Endothelial cell of umbilical vein (primary cell): ENCODE measurements around the gene CENPN. TPM values are rescaled to one million over a fixed set of nuclear protein-coding genes. Genes with fewer than 3 reads are reported as not detected.

ENCODE experiments used
- BruUV-seq: library from RNA; stranded (reverse); fragments of 400-500 nt; replicated peaks from 2 replicates; lab custom pipeline; 2021; lab: Mats Ljungman, UMichigan
- CTCF ChIA-PET: fragments of 300-600, 350-600 bp; sonication (Branson Sonifier 250); formaldehyde crosslinking; loops from one replicate; lab custom pipeline; 2021; ENCODE audit warnings: antibody characterized with exemption, inconsistent platforms; lab: Charles Lee
- POLR2A ChIA-PET: fragments of 300-600, 350-600 bp; sonication (Branson Sonifier 250); formaldehyde crosslinking; loops from one replicate; lab custom pipeline; 2021; ENCODE audit warnings: antibody characterized with exemption, inconsistent platforms; lab: Charles Lee
- DNase-seq: peaks from one replicate; pipeline ENCODE4 v3.0.0-alpha.2; 2011; ENCODE audit warnings: low read depth, low spot score
- FAIRE-seq: peaks from 2 replicates; lab custom pipeline; 2011; peaks lifted over from hg19 to GRCh38; lab: Jason Lieb, UNC
- H2AFZ ChIP-seq: 2 replicates; pipeline ENCODE4 v1.6.0; 2012; ENCODE audit warnings: low read depth, low read length, control low read depth, inconsistent platforms
- H3K27ac ChIP-seq: 2 replicates; pipeline ENCODE4 v1.5.1; 2011; ENCODE audit warnings: low read depth, mild to moderate bottlenecking, control low read depth, low read length, moderate library complexity; ENCODE audit not compliant: insufficient read depth
- H3K27me3 ChIP-seq, 2 experiments: 2 replicates each; pipeline versions ENCODE4 v1.6.0 to v1.6.1; 2011; ENCODE audit warnings: low read length in 2 of 2, mixed read lengths in 1 of 2; ENCODE audit not compliant: control insufficient read depth in 2 of 2, insufficient read depth in 2 of 2
- H3K36me3 ChIP-seq, 2 experiments: 2 replicates in 1 of 2; 3 replicates in 1 of 2; pipeline ENCODE4 v1.5.1; 2011; ENCODE audit warnings: low read length in 2 of 2, mild to moderate bottlenecking in 1 of 2, moderate library complexity in 1 of 2; ENCODE audit not compliant: control insufficient read depth in 2 of 2, insufficient read depth in 2 of 2; ENCODE audit errors: extremely low read depth in 1 of 2
- H3K4me1 ChIP-seq: 3 replicates; pipeline ENCODE4 v1.5.1; 2011; ENCODE audit warnings: mild to moderate bottlenecking, low read length; ENCODE audit not compliant: control insufficient read depth, insufficient read depth; ENCODE audit errors: extremely low read depth
- H3K4me2 ChIP-seq: 2 replicates; pipeline ENCODE4 v1.6.1; 2011; ENCODE audit warnings: low read length, control low read depth, mixed read lengths; ENCODE audit not compliant: insufficient read depth
- H3K4me3 ChIP-seq, 3 experiments: fragments of 200-600 bp in 1 of 3; sonication (generic), shearing (Covaris generic) in 1 of 3; replicated peaks in 1 of 3; 2 replicates each; pipeline ENCODE4 v1.5.1; 2011 to 2016; ENCODE audit warnings: control low read depth in 3 of 3, low read length in 3 of 3, mild to moderate bottlenecking in 2 of 3, inconsistent platforms in 1 of 3, low read depth in 1 of 3, moderate library complexity in 1 of 3; ENCODE audit not compliant: insufficient read depth in 1 of 3
- H3K79me2 ChIP-seq: 2 replicates; pipeline ENCODE4 v1.6.0; 2012; ENCODE audit warnings: low read length, inconsistent platforms; ENCODE audit not compliant: control insufficient read depth, insufficient read depth
- H3K9ac ChIP-seq: replicated peaks from 2 replicates; pipeline ENCODE3; 2011; ENCODE audit warnings: low read length, control low read depth; ENCODE audit not compliant: insufficient read depth; ENCODE audit errors: extremely low read depth
- H3K9me1 ChIP-seq: replicated peaks from 3 replicates; pipeline ENCODE4 v1.6.0; 2011; ENCODE audit warnings: mild to moderate bottlenecking, low read length; ENCODE audit not compliant: control insufficient read depth, insufficient read depth; ENCODE audit errors: extremely low read depth
- H3K9me3 ChIP-seq: replicated peaks from 2 replicates; pipeline ENCODE4 v1.5.1; 2012; ENCODE audit warnings: low read length, inconsistent platforms; ENCODE audit not compliant: control insufficient read depth, insufficient read depth
- H4K20me1 ChIP-seq: replicated peaks from 2 replicates; pipeline ENCODE3; 2011; ENCODE audit warnings: mild to moderate bottlenecking, low read length; ENCODE audit not compliant: control insufficient read depth, insufficient read depth; ENCODE audit errors: extremely low read depth
- CTCF ChIP-seq, 2 donors: IDR thresholded peaks; 1 replicate in 1 of 2; 2 replicates in 1 of 2; pipeline ENCODE4 v1.5.1; 2011; ENCODE audit warnings: low read length in 2 of 2, mild to moderate bottlenecking in 2 of 2, moderate library complexity in 2 of 2, control low read depth in 1 of 2, inconsistent platforms in 1 of 2, low read depth in 1 of 2; ENCODE audit not compliant: insufficient read depth in 1 of 2; ENCODE audit errors: extremely low read depth in 1 of 2
- EZH2 ChIP-seq: IDR thresholded peaks from 2 replicates; pipeline ENCODE4 v1.6.1; 2012; ENCODE audit warnings: borderline replicate concordance, low read depth, mild to moderate bottlenecking, moderate library complexity, low read length, inconsistent platforms; ENCODE audit not compliant: severe bottlenecking
- FOS ChIP-seq: IDR thresholded peaks from 2 replicates; pipeline ENCODE4 v1.6.1; 2011; ENCODE audit warnings: mild to moderate bottlenecking, low read length, moderate library complexity, borderline replicate concordance; ENCODE audit not compliant: insufficient read depth
- GATA2 ChIP-seq: IDR thresholded peaks from 2 replicates; pipeline ENCODE4 v1.7.0; 2011; ENCODE audit warnings: low read depth, mild to moderate bottlenecking, moderate library complexity, mixed read lengths, low read length; ENCODE audit not compliant: insufficient read length, insufficient read depth
- JUN ChIP-seq: IDR thresholded peaks from 2 replicates; pipeline ENCODE4 v1.6.1; 2011; ENCODE audit warnings: borderline replicate concordance, low read depth; ENCODE audit not compliant: insufficient read length, insufficient read depth
- MAX ChIP-seq: IDR thresholded peaks from 2 replicates; pipeline ENCODE4 v1.6.1; 2011; ENCODE audit not compliant: insufficient read depth, insufficient read length
- MYC ChIP-seq: IDR thresholded peaks from one replicate; pipeline ENCODE4 v1.6.1; 2011; ENCODE audit warnings: mild to moderate bottlenecking, low read depth, low read length
- POLR2A ChIP-seq: IDR thresholded peaks from 2 replicates; pipeline ENCODE4 v1.6.1; 2012; ENCODE audit warnings: low read depth, mild to moderate bottlenecking, control low read depth, low read length
- POLR2AphosphoS5 ChIP-seq: IDR thresholded peaks from 2 replicates; pipeline ENCODE4 v1.6.1; 2012; ENCODE audit warnings: low read depth, mild to moderate bottlenecking, control low read depth, low read length, moderate library complexity; ENCODE audit not compliant: insufficient read depth
- dilution Hi-C: fragments of 300-500 bp; cut with MboI; formaldehyde crosslinking; loops from one replicate; pipeline ENCODE4 v1.15.0; 2019; ENCODE audit warnings: low sequenced_read_pairs; ENCODE audit not compliant: extremely low pct_ligation_motif_present
- intact Hi-C: fragments of 100-400 bp; cut with micrococcal nuclease; formaldehyde crosslinking; loops from one replicate; pipeline ENCODE4 v1.10.0; 2022
- polyA plus RNA-seq, 4 experiments: library from polyadenylated mRNA; depleted of rRNA in 3 of 4; stranded (reverse) in 3 of 4; unstranded in 1 of 4; fragments of >200 nt; gene quantifications; 2 replicates each; pipeline versions ENCODE4 v1.2.1 to v1.2.3, GENCODE V29; 2011 to 2012; ENCODE audit warnings: missing spikeins in 1 of 4
- total RNA-seq: library from RNA; stranded (reverse); gene quantifications from 2 replicates; pipeline ENCODE4 v1.2.3, GENCODE V29; 2021

CENPN gene
- total and polyA plus RNA-seq, 2 donors (not counting 3 experiments of a cell fraction or from before 2014, with no cell fraction given): 17.6 to 52.4 TPM

GRCh38 chr16:80992676-80993293 lies 14.2 kb upstream of the CENPN start:
- Histone ChIP-seq H4K20me1 (no peaks in the 10 kb centered on the region), H3K4me2 (peak overlapping the region; percentile 84), H3K36me3 (no peaks in the 10 kb centered on the region), H2AFZ (no peak overlapping the region), H3K27me3 (no peaks in the 10 kb centered on the region), H3K9me1 (no peaks in the 10 kb centered on the region), H3K79me2 (peaks cover 78% of the 10 kb centered on the region), H3K9me3 (no peaks in the 10 kb centered on the region), H3K9ac (peak overlapping the region; percentile 69), H3K27ac (peak overlapping the region; percentile 74), H3K4me3 (no peak overlapping the region), H3K4me1 (peaks cover 28% of the 10 kb centered on the region)
- FAIRE-seq: no peak
- intact Hi-C loops (loop anchor here (1.0 kb wide), 4 partner anchors 7 to 60 kb away; partner anchors contain the start of gene CMC2), dilution Hi-C loops (no loop called here)
- POLR2A ChIA-PET: interaction anchor here (1.2 to 1.4 kb wide), 6 partner anchors 9 to 186 kb away, joined by 4 to 6 read pairs (median 5); partner anchors contain the start of genes CENPN and CMC2
- TF ChIP-seq CTCF (IDR thresholded peaks at IDR 0.05; ENCODE audit: extremely low read depth in 1 of 2, insufficient read depth in 1 of 2, low read depth in 1 of 2, low read length in 2 of 2): no peak
- no peak for TF ChIP-seq JUN
- TF ChIP-seq MYC: no peak
- no peak for TF ChIP-seq MAX
- TF ChIP-seq POLR2A: no peak
- no peak for TF ChIP-seq FOS
- TF ChIP-seq EZH2: no peak
- TF ChIP-seq GATA2: no peak
- TF ChIP-seq POLR2AphosphoS5: no peak
- DNase-seq: no peak
- CTCF ChIA-PET: interaction anchor here (0.9 to 3.3 kb wide), 9 partner anchors 11 to 68 kb away, joined by 3 to 38 read pairs (median 8); partner anchors contain the start of gene ATMIN
- BruUV-seq: TSS peak; percentile 67
